ENCODE results near the gene NELFE. TPM values are rescaled to one million over a fixed set of nuclear protein-coding genes. Genes with fewer than 3 reads are reported as not detected.

The NELFE gene
- total RNA-seq, 1 donor from 2014 or later: 43.9 TPM

- ATAC-seq (no peak), DNase-seq (no peak)
- Histone ChIP-seq H3K27ac (no peak overlapping the region), H3K9me3 (no peaks in the 10 kb centered on the region), H3K4me1 (peaks cover 11% of the 10 kb centered on the region), H3K27me3 (no peaks in the 10 kb centered on the region), H3K36me3 (peaks cover 75% of the 10 kb centered on the region), H3K4me3 (no peak overlapping the region)
- TF ChIP-seq, protein P1, sequence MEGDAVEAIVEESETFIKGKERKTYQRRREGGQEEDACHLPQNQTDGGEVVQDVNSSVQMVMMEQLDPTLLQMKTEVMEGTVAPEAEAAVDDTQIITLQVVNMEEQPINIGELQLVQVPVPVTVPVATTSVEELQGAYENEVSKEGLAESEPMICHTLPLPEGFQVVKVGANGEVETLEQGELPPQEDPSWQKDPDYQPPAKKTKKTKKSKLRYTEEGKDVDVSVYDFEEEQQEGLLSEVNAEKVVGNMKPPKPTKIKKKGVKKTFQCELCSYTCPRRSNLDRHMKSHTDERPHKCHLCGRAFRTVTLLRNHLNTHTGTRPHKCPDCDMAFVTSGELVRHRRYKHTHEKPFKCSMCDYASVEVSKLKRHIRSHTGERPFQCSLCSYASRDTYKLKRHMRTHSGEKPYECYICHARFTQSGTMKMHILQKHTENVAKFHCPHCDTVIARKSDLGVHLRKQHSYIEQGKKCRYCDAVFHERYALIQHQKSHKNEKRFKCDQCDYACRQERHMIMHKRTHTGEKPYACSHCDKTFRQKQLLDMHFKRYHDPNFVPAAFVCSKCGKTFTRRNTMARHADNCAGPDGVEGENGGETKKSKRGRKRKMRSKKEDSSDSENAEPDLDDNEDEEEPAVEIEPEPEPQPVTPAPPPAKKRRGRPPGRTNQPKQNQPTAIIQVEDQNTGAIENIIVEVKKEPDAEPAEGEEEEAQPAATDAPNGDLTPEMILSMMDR (IDR thresholded peaks at IDR 0.05): no peak
- intact Hi-C loops (cut with DNase I): no loop called here
Measured at GRCh38 chr6:31966997-31967925, 8.5 kb upstream of the NELFE start.

GRCh38 chr6:31966506-31966905, 7.7 kb upstream of the NELFE start:
- ATAC-seq: no peak
- H3K36me3 ChIP-seq: peaks cover 83% of the 10 kb centered on the region
- H3K9me3 ChIP-seq: no peaks in the 10 kb centered on the region
- DNase-seq: no peak
- peaks cover 9% of the 10 kb centered on the region for H3K4me1 ChIP-seq
- intact Hi-C loops (cut with DNase I): no loop called here
- H3K4me3 ChIP-seq: no peak overlapping the region
- TF ChIP-seq, protein P1 (IDR thresholded peaks at IDR 0.05): no peak
- no peaks in the 10 kb centered on the region for H3K27me3 ChIP-seq
- no peak overlapping the region for H3K27ac ChIP-seq

GRCh38 chr6:31965700-31966099, 6.9 kb upstream of the NELFE start:
- TF ChIP-seq, protein P1 (IDR thresholded peaks at IDR 0.05): no peak
- H3K4me1 ChIP-seq: peaks cover 1% of the 10 kb centered on the region
- intact Hi-C loops (cut with DNase I): no loop called here
- H3K36me3 ChIP-seq: peaks cover 91% of the 10 kb centered on the region
- ATAC-seq: no peak
- no peaks in the 10 kb centered on the region for H3K9me3 ChIP-seq
- H3K27ac ChIP-seq: no peak overlapping the region
- DNase-seq: no peak
- H3K27me3 ChIP-seq: no peaks in the 10 kb centered on the region
- no peak overlapping the region for H3K4me3 ChIP-seq

GRCh38 chr6:31963921-31964320, 5.2 kb upstream of the NELFE start:
- TF ChIP-seq, protein P1 (IDR thresholded peaks at IDR 0.05): no peak
- H3K9me3 ChIP-seq: no peaks in the 10 kb centered on the region
- peaks cover 86% of the 10 kb centered on the region for H3K36me3 ChIP-seq
- H3K4me3 ChIP-seq: no peak overlapping the region
- H3K27me3 ChIP-seq: no peaks in the 10 kb centered on the region
- peaks cover 10% of the 10 kb centered on the region for H3K4me1 ChIP-seq
- no peak overlapping the region for H3K27ac ChIP-seq
- DNase-seq: no peak
- intact Hi-C loops (cut with DNase I): no loop called here
- ATAC-seq: no peak

DNA sequence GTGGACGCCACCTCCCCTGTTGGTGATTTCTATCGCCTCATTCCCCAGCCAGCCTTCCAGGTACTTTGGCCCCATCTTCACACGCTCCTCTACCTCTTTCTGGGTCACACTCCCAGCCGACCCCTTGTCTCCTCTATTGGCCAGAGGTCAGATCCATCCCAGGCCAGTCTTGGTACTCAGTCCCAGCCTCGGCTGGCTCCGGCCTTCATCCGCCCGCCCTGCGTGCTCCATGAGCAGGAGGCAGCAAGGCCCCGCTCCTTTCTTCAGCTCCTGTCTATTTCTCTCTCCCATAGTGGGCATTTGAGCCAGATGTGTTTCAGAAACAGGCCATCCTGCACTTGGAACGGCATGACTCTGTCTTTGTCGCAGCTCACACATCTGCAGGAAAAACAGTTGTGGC, 2.8 kb upstream of the NELFE start:
- H3K27ac ChIP-seq: no peak overlapping the region
- TF ChIP-seq, protein P1 (IDR thresholded peaks at IDR 0.05): no peak
- H3K4me1 ChIP-seq: peaks cover 21% of the 10 kb centered on the region
- DNase-seq (no peak), ATAC-seq (no peak)
- peaks cover 69% of the 10 kb centered on the region for H3K36me3 ChIP-seq
- H3K4me3 ChIP-seq: no peak overlapping the region
- no peaks in the 10 kb centered on the region for H3K9me3 ChIP-seq
- intact Hi-C loops (cut with DNase I): no loop called here
- H3K27me3 ChIP-seq: no peaks in the 10 kb centered on the region
